HG02943 (cell line): ENCODE data around the gene CDKL4.
"Not testable (repeated sequence)": the region's sequence is repeated elsewhere in the genome, so short reads cannot be mapped to it uniquely, and the experiment has no call there.

ENCODE experiments used
- ATAC-seq: cut with Tn5 transposase; IDR thresholded peaks from one replicate; pipeline ENCODE4 v1.9.1; 2021; ENCODE audit warnings: mild to moderate bottlenecking, low read depth, moderate library complexity; ENCODE audit not compliant: unreplicated experiment

CDKL4 gene

DNA sequence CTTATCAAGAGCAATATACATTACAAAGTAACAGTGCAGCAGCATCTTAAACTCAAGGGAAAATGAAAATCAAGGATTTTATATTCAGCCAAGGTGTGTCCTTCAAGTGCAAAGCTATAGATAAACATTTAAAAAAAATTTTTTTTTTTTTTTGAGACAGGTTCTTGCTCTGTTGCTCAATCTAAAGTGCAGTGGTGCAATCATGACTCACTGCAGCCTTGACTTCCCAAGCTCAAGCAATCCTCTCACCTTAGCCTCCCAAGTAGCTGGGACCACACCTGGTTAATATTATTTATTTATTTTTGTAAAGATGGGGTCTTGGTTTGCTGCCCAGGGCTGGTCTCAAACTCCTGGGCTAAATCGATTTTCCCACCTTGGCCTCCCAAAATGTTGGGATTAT lies 9.0 kb downstream of the CDKL4 start:
- ATAC-seq, result no peak

DNA sequence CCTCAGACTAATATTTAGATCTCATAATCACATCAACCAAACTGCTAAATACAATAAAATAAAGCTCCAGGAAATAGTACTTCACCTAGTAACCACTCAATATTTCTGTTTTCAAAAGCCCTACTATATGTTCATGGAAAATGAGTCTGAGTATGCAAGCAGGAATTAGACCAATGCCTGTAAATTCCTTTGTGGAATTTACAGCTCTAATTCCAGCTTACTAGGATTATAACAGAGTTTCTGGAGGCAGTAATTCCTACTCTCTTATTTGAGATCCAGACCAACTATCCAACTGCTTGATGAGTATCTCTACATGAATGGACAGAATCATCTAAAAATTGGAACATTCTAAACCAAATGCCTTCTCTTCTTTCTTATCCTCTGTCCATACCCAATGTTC lies 11.6 kb downstream of the CDKL4 start:
- ATAC-seq, result no peak

DNA sequence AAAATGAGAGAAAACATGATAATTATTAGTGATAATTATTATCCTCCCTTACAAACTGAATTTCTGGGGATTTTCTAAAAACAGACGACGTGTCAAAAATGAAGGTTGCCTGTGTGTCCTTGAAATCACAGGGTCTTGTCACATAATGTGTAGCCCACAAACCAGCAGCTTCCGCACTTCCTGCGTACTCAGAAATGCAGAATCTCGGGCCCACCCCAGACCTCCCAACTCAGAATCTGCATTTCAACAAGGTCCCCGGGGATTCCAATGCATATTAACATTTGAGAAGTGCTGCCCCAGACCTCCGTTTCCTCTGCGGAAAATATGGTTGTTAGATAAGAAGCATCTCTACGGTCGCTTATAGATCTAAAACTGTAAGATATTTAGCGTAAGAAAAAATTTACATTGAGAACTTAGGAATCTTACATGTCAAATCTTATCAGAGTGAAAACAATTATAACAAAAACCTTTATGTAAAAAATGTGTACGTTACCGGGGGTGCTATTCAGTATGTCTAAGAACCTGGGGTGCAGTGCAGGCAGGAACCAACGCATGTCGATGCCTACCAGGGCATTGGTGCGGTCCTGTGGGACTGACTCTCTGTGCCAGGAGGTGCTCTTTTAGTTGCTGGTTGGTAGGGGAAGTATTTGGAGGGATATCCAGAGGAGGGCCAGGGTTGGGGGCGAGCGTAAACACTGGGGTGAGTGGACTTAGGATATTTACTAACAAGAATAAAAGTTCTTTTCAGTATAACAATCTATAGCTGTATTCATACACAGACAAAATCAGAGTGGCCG lies 15.2 kb downstream of the CDKL4 start:
- ATAC-seq, result peak; percentile 26

DNA sequence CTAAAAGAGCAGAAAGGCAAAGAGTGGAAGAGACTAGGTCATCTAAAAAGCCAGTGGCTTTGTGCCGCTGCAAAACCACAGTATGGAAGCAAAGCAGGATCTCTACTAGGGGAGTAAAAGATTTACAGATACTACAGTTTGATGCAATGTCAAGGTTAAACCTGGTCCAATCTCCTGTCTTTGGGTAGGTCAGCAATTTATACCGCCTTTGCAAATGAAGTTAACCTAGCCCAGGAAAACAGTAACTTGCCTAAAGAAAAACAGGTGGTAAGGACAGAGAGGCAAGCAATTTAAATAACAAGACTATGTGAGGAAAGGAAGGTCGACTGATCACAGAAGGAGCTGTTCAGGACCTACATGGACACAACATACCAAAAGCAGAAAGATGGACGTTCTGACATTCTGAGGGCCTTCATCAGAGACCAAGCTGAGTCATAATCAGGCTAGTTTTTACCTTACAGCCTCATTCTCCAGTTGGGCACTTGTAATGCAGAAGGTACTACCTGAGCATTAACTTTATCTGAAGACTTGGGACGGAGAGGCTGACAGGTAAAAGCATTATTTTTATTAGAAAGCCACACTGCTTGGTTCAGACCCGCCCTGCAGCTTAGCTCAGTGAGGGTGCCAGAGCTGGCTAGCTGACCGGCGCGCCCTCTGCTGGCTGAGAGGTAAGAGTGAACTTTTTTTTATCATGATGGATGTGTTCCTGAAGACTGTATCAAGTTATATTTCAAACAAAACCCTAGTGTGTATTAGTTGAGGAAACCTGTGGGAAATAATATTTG lies 15.9 kb downstream of the CDKL4 start:
- peak; percentile 92 for ATAC-seq

DNA sequence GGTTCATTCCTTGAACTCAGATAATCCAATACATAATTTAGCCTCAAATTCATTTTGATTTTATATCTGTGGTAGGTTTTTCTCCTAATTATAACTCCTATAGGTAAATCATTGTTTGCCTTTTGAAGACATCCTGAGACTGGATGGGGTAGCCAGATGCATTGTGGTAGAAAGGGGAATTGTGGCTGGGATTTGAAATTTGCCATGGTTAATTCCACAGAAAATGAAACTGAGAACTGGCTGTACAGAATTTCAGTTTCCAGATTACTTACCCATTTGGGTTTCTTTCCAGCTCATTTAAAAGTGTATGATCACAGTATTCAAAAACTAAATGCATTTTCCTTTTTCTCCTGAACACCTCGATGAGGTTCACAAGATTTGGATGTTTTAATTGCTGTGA lies 18.2 kb downstream of the CDKL4 start:
- ATAC-seq, result no peak

DNA sequence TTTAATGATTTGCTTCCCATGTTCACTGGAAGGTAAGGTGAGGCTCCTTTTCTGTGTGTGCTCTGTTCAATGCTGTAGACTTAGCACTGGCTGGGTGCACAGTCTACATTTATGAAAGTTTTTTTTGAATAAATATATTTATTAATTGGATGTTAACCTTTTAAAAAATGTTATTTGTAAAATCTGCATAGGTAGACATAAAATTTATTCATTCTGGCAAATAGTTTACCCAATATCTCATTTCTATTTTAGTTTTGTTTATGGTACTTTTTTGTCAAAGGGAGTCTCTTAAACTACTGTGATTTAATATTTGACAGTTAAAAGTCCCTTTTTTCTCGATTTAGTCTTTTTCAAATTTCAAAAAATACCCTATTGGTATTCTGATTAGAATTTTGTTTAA lies 19.9 kb downstream of the CDKL4 start:
- no peak for ATAC-seq

DNA sequence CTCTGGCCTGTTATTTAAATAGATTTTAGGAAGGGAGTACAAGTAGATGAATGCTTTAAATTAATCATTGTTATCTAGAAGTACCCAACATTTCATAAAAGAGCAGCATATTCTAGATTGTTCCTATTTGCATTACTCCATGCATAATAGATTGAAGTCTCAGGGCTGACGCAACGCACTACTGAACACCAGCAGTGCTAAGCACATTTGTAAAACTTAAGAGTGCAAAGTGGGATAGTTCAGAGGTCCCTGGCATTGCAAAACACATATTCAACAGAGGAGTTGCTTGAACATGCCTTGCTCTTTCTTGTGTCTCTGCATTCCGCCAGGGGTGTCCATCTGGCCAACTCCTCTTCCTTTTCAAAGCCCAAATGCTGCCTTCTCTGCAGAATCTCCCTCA lies 22.3 kb downstream of the CDKL4 start:
- ATAC-seq, result no peak

DNA sequence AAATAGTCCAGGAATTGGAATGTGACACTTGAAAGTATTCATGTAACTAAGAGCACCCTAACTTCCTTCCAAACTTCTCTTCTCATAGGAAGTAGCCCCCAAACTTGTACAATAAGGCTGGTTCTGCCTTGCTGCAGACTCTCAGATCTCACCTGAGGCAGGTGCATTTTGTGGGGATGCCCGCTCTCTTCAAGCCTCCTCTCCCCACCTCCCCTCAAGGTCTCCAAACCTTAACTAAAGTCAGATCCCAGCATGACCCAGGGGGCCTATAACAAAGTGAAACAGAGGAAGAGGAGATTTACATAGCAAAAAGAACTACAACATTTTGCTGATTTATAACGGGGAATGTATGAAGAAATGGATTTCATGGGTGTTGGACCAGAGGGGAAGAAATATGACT lies 23.6 kb downstream of the CDKL4 start:
- ATAC-seq, result no peak

DNA sequence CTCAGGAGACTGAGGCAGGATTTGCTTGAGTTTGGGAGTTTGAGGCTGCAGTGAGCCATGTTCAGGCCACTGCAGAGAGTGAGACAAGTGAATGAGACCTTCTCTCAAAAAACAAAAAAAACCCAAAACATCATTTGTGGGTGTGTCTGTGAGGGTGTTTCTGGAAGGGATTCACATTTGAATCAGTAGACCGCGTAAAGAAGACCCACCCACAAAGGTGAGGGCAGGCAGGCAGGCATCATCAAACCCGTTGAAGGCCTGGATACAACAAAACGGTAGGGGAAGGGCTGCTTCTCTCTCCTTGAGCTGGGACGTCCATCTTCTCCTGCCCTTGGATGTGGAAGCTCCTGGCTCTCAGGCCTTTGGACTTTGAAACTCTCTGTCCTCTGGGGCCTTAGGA lies 25.4 kb downstream of the CDKL4 start:
- no peak for ATAC-seq

DNA sequence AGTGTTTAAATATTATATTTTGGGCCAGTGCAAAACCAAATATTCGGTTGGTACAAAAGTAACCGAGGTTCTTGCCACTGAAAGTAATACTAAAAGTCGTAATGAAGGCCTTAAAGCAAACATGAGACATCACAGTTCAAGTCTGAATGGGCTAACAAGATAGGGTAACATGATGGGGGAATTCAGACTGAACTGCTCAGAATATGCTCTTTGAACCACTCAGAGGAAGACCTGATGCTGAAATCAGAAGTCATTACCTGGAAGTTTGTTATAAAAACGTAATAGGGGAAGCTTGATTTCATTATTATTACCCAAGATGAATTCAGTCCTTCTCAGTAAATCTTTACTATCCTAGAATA lies 26.6 kb downstream of the CDKL4 start:
- no peak for ATAC-seq

DNA sequence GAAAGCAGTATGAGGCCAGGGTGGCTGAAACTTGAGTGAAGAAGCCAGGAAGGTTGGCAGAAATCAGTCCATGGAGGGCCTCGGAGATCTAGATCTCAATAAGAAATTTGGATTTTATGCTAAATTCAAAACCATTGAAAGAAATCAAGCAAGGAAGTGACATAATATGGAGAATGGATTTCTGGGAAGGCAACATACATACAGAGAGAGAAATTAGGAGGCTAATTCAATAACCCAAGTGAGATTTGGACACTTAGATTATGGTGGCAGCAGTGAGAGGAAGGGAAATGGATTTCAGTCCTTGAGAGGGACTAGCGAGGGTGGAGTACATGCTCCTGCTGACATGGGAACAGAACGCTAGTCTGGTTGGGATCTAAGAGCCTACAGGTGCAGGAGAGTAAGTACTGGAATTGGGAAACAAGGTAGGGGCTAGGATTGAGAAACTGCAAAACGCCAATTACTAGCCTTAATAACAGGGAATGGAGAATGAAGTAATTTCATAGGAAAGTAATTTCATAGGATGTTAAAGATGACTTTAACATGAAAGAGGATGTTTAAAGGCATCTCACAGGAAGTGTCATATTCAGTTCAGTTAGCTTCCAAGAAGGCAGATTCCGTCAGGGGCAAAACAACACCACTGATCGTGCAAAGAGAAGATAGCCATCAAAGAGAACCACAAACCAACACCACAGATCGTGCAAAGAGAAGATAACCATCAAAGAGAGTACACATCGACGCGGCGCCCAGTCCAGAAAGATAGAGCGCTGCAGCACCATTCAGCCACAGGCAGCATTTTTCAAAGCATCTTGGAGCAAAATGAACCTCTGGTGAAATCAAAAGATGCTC lies 27.2 kb downstream of the CDKL4 start:
- ATAC-seq, result no peak

DNA sequence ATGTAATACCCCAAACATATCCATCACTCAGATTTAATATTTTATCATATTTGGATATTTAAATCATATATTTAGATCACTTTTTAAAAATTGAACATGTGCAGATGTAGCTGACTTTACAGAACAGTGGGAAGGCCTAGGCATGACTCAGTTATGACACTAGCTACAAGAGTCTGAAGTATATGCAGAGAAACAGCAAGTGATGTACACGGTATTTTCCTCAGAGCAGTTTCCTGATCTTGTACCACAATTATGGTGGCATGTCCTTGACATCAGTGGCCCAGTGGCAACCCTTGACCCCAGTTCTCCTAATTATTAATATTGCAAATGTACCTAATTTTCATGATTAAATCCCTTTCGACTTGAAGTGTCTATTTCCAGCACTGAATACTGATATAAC lies 28.2 kb downstream of the CDKL4 start:
- ATAC-seq, result no peak

DNA sequence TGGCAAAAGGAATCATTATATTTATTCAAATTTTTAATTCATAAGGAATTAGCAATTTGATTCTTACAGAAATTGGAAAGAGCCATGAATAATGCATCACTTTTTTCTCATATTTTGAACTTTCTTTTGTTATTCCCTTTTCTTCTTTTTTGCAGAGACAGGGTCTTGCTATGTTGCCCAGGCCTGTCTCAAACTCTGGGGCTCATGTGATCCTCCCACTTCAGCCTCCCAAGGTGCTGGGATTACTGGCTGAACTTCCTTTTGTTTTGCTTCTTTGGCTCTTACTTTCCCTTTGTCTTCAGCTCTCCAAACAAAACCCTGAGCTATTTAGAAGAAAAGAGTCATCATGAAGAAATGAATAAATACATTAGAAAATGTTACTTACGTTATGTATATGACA lies 30.8 kb downstream of the CDKL4 start:
- no peak for ATAC-seq

DNA sequence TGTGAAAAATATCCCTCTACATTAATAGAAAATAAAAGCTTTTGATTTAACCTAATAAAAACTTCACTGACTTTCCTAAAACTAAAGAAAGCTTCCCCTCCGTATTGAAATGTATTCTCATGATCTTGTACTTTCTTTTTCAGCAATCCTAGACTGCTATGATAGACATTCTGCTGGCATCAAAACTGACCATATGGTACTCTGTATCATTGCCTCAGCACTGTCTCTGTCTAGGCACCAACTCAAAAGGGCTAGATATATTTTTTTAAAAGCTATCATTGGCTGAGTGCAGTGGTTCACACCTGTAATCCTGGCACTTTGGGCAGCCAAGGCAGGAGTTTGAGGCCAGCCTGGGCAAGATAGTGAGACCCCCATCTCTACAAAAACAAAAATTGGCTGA lies 32.9 kb downstream of the CDKL4 start:
- no peak for ATAC-seq

DNA sequence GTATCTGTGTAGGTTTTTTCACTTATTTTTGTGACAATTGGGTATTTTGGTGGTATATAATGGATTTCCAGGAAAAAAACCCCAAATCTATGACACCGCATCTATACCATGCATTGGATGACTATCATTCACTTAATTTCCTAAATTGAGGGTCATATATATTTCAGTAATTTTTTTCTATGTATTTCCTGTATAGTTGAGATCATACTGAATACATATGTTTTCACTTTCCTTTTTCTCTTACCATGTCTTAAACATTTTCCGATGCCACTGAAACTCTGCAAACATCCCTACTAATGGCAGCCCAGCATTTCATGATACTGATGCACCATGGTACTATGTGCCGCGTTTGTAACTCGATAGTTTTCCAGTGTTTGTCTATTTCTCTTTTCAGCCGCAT lies 40.4 kb downstream of the CDKL4 start:
- ATAC-seq, result no peak

DNA sequence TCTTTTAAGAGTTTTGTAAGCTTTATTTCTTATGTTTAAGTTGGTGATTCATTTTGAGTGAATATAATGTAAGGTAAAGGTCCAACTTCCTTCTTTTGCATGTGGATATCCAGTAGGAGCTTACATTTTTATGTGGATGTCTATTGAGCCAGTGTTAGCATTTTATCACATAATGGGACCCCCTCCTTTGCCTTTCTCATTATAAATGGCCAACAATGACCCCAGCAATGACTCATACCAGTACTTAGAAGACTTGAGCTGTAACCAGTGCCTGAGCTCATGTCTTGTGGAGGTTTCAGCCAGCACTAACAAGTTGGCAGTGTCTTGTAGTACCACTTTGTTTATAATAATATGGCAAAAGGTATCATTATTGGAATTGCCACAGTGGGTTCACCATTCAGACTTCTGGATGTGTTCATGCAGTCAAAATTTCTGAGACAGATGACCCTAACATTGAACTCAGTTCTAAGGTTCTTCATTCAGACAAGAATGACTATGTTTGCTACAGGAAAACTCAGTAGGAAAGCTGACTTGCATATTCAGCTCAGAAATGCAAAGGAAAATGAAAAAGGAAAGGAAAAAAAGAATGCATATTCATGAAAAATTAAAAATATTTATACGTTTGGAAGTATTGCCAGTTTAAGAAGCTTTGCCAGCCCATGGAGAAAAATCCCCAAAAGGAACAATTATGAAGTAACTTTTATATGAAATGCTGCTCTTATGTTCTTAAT lies 41.0 kb downstream of the CDKL4 start:
- ATAC-seq, result no peak

DNA sequence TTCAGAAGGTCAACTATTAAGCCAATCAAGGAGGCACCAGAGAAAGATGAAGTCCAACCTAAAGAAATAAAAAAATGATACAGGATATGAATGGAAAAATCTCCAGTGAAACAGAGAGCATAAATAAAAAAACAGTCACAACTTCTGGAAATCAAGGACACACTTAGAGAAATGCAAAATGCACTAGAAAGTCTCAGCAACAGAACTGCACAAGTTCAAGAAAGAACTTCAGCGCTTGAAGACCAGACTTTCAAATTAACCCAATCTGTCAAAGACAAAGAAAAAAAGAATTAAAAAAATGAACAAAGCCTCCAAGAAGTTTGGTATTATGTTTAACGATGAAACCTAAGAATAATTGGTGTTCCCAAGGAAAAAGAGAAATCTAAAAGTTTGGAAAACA lies 46.8 kb downstream of the CDKL4 start:
- not testable (repeated sequence) for ATAC-seq

DNA sequence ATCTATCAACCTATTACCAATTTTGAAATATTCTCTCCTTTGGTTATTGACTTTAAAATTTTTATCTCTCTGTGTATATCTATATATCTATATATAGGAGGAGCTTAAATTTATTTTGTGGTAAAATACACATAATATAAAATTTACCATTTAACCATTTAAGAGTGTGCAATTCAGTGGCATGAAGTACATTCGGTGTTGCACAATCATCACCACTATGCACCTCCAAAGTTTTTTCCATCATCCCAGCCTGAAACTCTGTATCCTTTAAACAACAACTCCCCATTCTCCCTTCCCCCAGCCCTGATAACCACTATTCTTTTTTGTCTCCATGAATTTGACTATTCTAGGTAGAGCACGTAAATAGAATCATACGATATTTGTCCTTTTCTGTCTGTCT lies 49.1 kb downstream of the CDKL4 start:
- no peak for ATAC-seq

DNA sequence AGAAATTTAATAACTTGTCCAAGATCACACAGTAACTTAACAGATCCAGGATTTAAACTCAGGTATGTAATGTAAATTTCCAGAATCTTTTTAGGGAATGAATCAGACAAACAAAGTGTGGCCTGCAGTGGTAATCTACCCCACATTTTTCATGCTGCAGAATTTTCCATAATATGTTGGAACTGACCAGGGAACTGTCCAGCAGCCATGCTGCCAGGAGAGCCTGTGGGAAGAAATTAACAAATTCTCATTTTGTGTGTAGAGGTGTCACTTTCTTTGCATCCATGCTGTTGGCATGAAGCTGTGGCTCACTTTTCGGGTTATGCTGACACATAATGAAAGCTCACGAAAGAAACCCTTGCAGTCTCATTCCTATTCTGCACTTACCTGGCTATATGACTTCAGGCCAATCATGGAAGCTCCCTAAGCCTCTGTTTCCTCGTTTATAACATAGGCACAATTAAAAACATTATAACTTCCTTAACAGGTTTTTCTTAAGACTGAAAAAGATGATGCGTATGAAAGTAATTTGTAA lies 54.7 kb downstream of the CDKL4 start:
- no peak for ATAC-seq

DNA sequence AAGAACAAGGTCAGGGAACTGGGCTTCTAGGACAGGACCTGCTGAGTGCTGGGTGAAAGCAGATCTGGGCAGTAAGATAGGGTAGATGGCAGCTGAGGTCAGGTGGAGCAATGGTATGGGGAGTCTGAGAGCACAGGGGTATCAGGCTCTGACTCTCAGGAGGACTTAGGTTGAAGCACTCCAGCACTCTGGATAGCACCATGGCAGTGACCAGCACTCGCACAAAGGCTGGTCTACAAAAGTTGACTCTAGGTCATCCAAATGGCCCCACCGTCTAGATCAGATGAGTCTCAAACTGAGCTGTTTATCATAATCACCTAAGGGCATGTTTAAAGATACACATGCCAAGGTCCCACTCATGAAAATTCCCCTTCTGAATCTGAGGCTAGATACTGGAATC lies 60.1 kb downstream of the CDKL4 start:
- no peak for ATAC-seq
